Measurements from ENCODE around the gene EXTL2. TPM values are rescaled to one million over a fixed set of nuclear protein-coding genes. Genes with fewer than 3 reads are reported as not detected.

The EXTL2 gene
- total and polyA plus RNA-seq, 9 donors = 26.2 to 47.1 (median 33.1) TPM

GRCh38 chr1:100931716-100932115, 37.1 kb upstream of the EXTL2 start:
- H3K4me1 ChIP-seq (ENCODE audit: control insufficient read depth, insufficient read depth, low read length) = no peaks in the 10 kb centered on the region
- no peak overlapping the region for H3K27ac ChIP-seq (ENCODE audit: low read length)
- DNase-seq = no peak
- WGBS (ENCODE audit: insufficient coverage) = 100% methylated on average over 1 of the region's 1 CpG
- peaks cover 2% of the 10 kb centered on the region for H3K36me3 ChIP-seq (ENCODE audit: control insufficient read depth, insufficient read depth, low read length)
- H3K9me3 ChIP-seq (replicated peaks; ENCODE audit: control insufficient read depth, low read depth, low read length) = no peaks in the 10 kb centered on the region
- H3K4me3 ChIP-seq (ENCODE audit: low read length) = no peak overlapping the region
- no peaks in the 10 kb centered on the region for H3K27me3 ChIP-seq (ENCODE audit: control insufficient read depth, insufficient read depth, low read length)

- no peaks in the 10 kb centered on the region for H3K9me3 ChIP-seq (replicated peaks; ENCODE audit: control insufficient read depth, low read depth, low read length)
- H3K4me3 ChIP-seq (ENCODE audit: low read length) = no peak overlapping the region
- H3K4me1 ChIP-seq (ENCODE audit: control insufficient read depth, insufficient read depth, low read length) = no peaks in the 10 kb centered on the region
- no peak for DNase-seq
- peaks cover 2% of the 10 kb centered on the region for H3K36me3 ChIP-seq (ENCODE audit: control insufficient read depth, insufficient read depth, low read length)
- no peaks in the 10 kb centered on the region for H3K27me3 ChIP-seq (ENCODE audit: control insufficient read depth, insufficient read depth, low read length)
- H3K27ac ChIP-seq (ENCODE audit: low read length) = no peak overlapping the region
Measured at GRCh38 chr1:100930494-100930893, 35.9 kb upstream of the EXTL2 start.

DNA sequence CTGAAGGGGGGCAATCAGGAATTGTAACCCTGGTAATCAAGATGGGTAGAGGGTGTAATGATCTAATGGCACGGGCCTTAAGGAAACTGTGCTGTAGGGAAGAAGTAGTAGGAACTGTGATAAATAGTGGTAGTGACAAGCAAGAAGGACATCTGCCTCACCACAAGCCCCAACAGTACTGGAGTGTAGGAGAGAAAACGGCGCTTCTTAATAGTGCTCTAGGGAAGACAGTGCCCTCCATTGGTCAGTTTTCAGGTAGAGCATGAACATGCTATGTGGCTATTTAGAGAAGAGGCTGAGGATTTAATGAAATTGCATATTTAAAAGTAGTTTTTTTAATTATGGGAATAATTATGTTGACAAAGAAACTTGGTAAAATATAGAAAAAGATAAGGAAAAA, 33.5 kb upstream of the EXTL2 start:
- WGBS (ENCODE audit: insufficient coverage) = no CpG with 5 or more reads among the region's 3 CpGs
- DNase-seq = no peak
- H3K9me3 ChIP-seq (replicated peaks; ENCODE audit: control insufficient read depth, low read depth, low read length) = no peaks in the 10 kb centered on the region
- H3K27ac ChIP-seq (ENCODE audit: low read length) = no peak overlapping the region
- no peak overlapping the region for H3K4me3 ChIP-seq (ENCODE audit: low read length)
- H3K36me3 ChIP-seq (ENCODE audit: control insufficient read depth, insufficient read depth, low read length) = peaks cover 9% of the 10 kb centered on the region
- H3K27me3 ChIP-seq (ENCODE audit: control insufficient read depth, insufficient read depth, low read length) = no peaks in the 10 kb centered on the region
- no peaks in the 10 kb centered on the region for H3K4me1 ChIP-seq (ENCODE audit: control insufficient read depth, insufficient read depth, low read length)

GRCh38 chr1:100927276-100927675, 32.6 kb upstream of the EXTL2 start:
- 84% methylated on average over 2 of the region's 2 CpGs for WGBS (ENCODE audit: insufficient coverage)
- Histone ChIP-seq H3K36me3 (ENCODE audit: control insufficient read depth, insufficient read depth, low read length) (peaks cover 9% of the 10 kb centered on the region), H3K4me3 (ENCODE audit: low read length) (no peak overlapping the region), H3K27ac (ENCODE audit: low read length) (no peak overlapping the region), H3K9me3 (replicated peaks; ENCODE audit: control insufficient read depth, low read depth, low read length) (no peaks in the 10 kb centered on the region), H3K4me1 (ENCODE audit: control insufficient read depth, insufficient read depth, low read length) (no peaks in the 10 kb centered on the region), H3K27me3 (ENCODE audit: control insufficient read depth, insufficient read depth, low read length) (no peaks in the 10 kb centered on the region)
- DNase-seq = no peak

DNA sequence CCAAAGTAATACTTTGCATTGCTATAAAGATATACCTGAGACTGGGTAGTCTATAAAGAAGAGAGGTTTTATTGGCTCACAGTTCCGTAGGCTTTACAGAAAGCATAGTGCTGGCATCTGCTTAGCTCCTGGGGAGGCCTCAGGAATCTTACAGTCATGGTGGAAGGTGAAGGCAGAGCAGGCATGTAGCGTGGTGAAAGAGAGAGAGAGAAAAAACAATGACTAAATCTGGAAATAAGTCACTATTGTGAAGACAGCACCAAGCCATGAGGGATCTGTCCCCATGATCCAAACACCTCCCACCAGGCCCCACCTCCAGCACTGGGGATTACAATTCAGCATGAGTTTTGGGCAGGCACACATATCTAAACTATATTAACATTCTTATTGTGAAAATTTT, 31.6 kb upstream of the EXTL2 start:
- Histone ChIP-seq H3K27me3 (ENCODE audit: control insufficient read depth, insufficient read depth, low read length) (no peaks in the 10 kb centered on the region), H3K9me3 (replicated peaks; ENCODE audit: control insufficient read depth, low read depth, low read length) (no peaks in the 10 kb centered on the region), H3K4me1 (ENCODE audit: control insufficient read depth, insufficient read depth, low read length) (no peaks in the 10 kb centered on the region), H3K27ac (ENCODE audit: low read length) (no peak overlapping the region), H3K36me3 (ENCODE audit: control insufficient read depth, insufficient read depth, low read length) (peaks cover 9% of the 10 kb centered on the region), H3K4me3 (ENCODE audit: low read length) (no peak overlapping the region)
- WGBS (ENCODE audit: insufficient coverage) = 92% methylated on average over 1 of the region's 2 CpGs
- DNase-seq = no peak

DNA sequence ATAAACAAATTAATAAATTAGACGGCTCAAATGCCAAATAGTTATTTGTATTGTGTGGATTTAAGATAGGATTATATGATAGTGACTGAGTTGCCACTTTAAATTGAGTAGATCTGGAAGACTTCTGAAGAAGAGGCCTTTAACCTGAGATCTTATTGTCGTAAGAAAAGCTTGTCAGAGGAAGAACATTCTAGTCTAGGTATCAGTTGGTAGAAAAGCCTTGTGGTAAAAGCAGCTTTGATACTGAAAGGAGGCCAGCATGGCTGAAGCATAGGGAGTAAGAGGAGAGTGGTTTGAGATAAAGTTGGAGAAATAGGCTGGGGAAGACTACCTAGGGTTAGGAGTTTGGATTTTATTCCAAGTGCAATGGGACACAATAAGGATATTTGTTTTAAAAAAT, 30.3 kb upstream of the EXTL2 start:
- WGBS (ENCODE audit: insufficient coverage) = 94% methylated on average over 2 of the region's 2 CpGs
- Histone ChIP-seq H3K4me1 (ENCODE audit: control insufficient read depth, insufficient read depth, low read length) (no peaks in the 10 kb centered on the region), H3K36me3 (ENCODE audit: control insufficient read depth, insufficient read depth, low read length) (peaks cover 9% of the 10 kb centered on the region), H3K9me3 (replicated peaks; ENCODE audit: control insufficient read depth, low read depth, low read length) (no peaks in the 10 kb centered on the region), H3K27ac (ENCODE audit: low read length) (no peak overlapping the region), H3K4me3 (ENCODE audit: low read length) (no peak overlapping the region), H3K27me3 (ENCODE audit: control insufficient read depth, insufficient read depth, low read length) (no peaks in the 10 kb centered on the region)
- no peak for DNase-seq

DNA sequence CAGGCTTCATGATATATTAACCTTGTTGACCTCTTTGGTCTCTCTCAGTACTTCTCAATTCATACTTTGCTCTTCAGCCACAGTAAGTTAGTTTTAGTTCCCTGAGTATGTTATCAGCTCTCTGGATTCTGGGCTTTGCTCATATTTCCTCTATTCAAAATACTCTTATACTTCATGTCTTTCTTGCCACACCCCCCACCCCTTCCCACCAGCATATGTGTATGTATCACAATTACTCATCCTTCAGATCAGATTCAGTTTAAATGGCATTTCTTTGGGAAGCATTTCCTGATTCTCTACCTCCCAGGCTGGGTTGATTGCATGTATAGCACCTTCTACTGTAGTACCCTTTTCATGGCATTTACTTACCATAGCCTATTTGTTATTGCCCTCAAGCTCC, 29.6 kb upstream of the EXTL2 start:
- no peaks in the 10 kb centered on the region for H3K27me3 ChIP-seq (ENCODE audit: control insufficient read depth, insufficient read depth, low read length)
- H3K4me3 ChIP-seq (ENCODE audit: low read length) = no peak overlapping the region
- H3K9me3 ChIP-seq (replicated peaks; ENCODE audit: control insufficient read depth, low read depth, low read length) = no peaks in the 10 kb centered on the region
- no peaks in the 10 kb centered on the region for H3K4me1 ChIP-seq (ENCODE audit: control insufficient read depth, insufficient read depth, low read length)
- H3K36me3 ChIP-seq (ENCODE audit: control insufficient read depth, insufficient read depth, low read length) = peaks cover 9% of the 10 kb centered on the region
- H3K27ac ChIP-seq (ENCODE audit: low read length) = no peak overlapping the region
- no peak for DNase-seq

- DNase-seq = peak; percentile 63
Measured at GRCh38 chr1:100921110-100921706, 26.6 kb upstream of the EXTL2 start.

DNA sequence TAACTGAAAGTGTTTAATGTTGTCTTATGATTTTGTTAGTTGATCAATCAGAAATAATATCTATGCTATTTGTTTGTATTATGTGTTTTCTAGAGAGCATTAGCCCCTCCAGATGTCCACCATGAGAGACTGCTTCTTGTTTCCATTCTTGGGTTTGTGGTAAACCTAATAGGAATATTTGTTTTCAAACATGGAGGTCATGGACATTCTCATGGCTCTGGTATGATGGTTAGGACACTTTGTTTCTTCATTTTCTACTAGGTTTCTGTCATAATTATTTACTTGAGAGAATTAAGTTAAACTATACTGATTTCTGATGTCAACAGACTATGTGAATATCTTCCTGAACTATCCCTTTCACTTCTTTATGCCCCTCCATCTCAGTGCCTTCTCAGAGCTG, 17.4 kb upstream of the EXTL2 start:
- DNase-seq = no peak
- no peak overlapping the region for H3K27ac ChIP-seq (ENCODE audit: low read length)
- H3K4me3 ChIP-seq (ENCODE audit: low read length) = no peak overlapping the region
- no peaks in the 10 kb centered on the region for H3K27me3 ChIP-seq (ENCODE audit: control insufficient read depth, insufficient read depth, low read length)
- no peaks in the 10 kb centered on the region for H3K9me3 ChIP-seq (replicated peaks; ENCODE audit: control insufficient read depth, low read depth, low read length)
- H3K4me1 ChIP-seq (ENCODE audit: control insufficient read depth, insufficient read depth, low read length) = no peaks in the 10 kb centered on the region
- peaks cover 16% of the 10 kb centered on the region for H3K36me3 ChIP-seq (ENCODE audit: control insufficient read depth, insufficient read depth, low read length)

More at GRCh38 chr1:100921110-100921706, 26.6 kb upstream of the EXTL2 start:
- H3K4me3 ChIP-seq (ENCODE audit: low read length) = no peak overlapping the region
- H3K9me3 ChIP-seq (replicated peaks; ENCODE audit: control insufficient read depth, low read depth, low read length) = no peaks in the 10 kb centered on the region
- no peaks in the 10 kb centered on the region for H3K4me1 ChIP-seq (ENCODE audit: control insufficient read depth, insufficient read depth, low read length)
- no peaks in the 10 kb centered on the region for H3K27me3 ChIP-seq (ENCODE audit: control insufficient read depth, insufficient read depth, low read length)
- peaks cover 7% of the 10 kb centered on the region for H3K36me3 ChIP-seq (ENCODE audit: control insufficient read depth, insufficient read depth, low read length)
- no CpG with 5 or more reads among the region's 3 CpGs for WGBS (ENCODE audit: insufficient coverage)
- H3K27ac ChIP-seq (ENCODE audit: low read length) = no peak overlapping the region

GRCh38 chr1:100909018-100909417, 14.4 kb upstream of the EXTL2 start:
- Histone ChIP-seq H3K4me3 (ENCODE audit: low read length) (no peak overlapping the region), H3K9me3 (replicated peaks; ENCODE audit: control insufficient read depth, low read depth, low read length) (no peaks in the 10 kb centered on the region), H3K27ac (ENCODE audit: low read length) (no peak overlapping the region), H3K36me3 (ENCODE audit: control insufficient read depth, insufficient read depth, low read length) (peaks cover 26% of the 10 kb centered on the region), H3K4me1 (ENCODE audit: control insufficient read depth, insufficient read depth, low read length) (no peaks in the 10 kb centered on the region), H3K27me3 (ENCODE audit: control insufficient read depth, insufficient read depth, low read length) (no peaks in the 10 kb centered on the region)
- no peak for DNase-seq

DNA sequence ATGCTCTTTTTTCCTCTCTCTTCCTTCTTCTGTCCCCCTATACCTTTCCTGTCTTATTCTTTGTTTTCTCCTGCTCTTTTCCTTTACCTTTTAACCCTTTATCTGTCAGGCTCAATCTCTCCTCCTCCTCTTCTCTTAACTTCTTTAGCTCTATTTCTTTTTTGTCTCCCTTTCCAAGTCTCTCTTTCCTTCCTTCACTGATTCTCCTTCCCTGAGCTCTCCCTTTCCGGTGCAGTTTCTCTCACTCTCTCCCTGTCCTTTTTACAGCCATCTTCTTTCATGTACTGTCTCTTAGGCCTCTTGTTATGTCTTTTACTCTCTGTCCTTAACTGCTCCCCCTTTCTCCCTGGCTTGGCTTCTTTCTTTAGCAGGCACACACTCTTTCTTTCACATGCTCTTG, 13.2 kb upstream of the EXTL2 start:
- Histone ChIP-seq H3K4me1 (ENCODE audit: control insufficient read depth, insufficient read depth, low read length) (no peaks in the 10 kb centered on the region), H3K4me3 (ENCODE audit: low read length) (no peak overlapping the region), H3K27me3 (ENCODE audit: control insufficient read depth, insufficient read depth, low read length) (no peaks in the 10 kb centered on the region), H3K36me3 (ENCODE audit: control insufficient read depth, insufficient read depth, low read length) (peaks cover 23% of the 10 kb centered on the region), H3K27ac (ENCODE audit: low read length) (no peak overlapping the region), H3K9me3 (replicated peaks; ENCODE audit: control insufficient read depth, low read depth, low read length) (no peaks in the 10 kb centered on the region)
- no peak for DNase-seq
- WGBS (ENCODE audit: insufficient coverage) = 100% methylated on average over 1 of the region's 1 CpG
